ENCODE measurements around the gene CASK. TPM values are rescaled to one million over a fixed set of nuclear protein-coding genes. Genes with fewer than 3 reads are reported as not detected.

The CASK gene
- total RNA-seq, 2 donors from 2014 or later, result 19.7 to 20.4 TPM

DNA sequence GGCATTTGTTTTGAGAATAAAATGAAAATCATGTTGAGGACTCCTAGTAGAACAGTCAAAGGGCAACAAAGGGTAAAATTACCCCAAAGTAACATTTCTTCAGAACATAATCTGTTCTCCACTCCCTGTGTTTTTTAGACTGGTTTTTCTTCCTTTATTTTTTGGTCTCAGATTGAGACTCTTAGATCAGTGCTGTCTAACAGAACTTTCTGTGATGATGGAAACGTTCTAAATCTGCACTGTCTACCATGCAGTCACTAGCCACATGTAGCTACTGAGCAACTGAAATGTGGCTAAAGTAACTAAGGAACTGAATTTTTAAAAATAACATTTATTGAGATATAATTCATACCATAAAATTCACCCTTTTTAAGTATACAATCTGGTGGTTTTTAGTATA, 19.8 kb downstream of the CASK start:
- Histone ChIP-seq H3K27me3 (replicated peaks; ENCODE audit: insufficient read depth) (no peaks in the 10 kb centered on the region), H3K36me3 (no peaks in the 10 kb centered on the region), H3K4me1 (replicated peaks) (no peaks in the 10 kb centered on the region), H3K27ac (no peak overlapping the region), H3K4me3 (no peak overlapping the region), H3K9me3 (no peaks in the 10 kb centered on the region)
- 94% methylated on average over 1 of the region's 1 CpG for WGBS
- TF ChIP-seq POLR2AphosphoS5 (IDR thresholded peaks at IDR 0.05), result no peak
- DNase-seq (ENCODE audit: low spot score), result no peak
- intact Hi-C loops (cut with DNase I), result no loop called here

GRCh38 chrX:41900321-41900720, 23.0 kb downstream of the CASK start:
- H3K4me1 ChIP-seq (replicated peaks), result no peaks in the 10 kb centered on the region
- no peaks in the 10 kb centered on the region for H3K27me3 ChIP-seq (replicated peaks; ENCODE audit: insufficient read depth)
- H3K27ac ChIP-seq, result no peak overlapping the region
- no peaks in the 10 kb centered on the region for H3K9me3 ChIP-seq
- no peak for DNase-seq (ENCODE audit: low spot score)
- no peaks in the 10 kb centered on the region for H3K36me3 ChIP-seq
- intact Hi-C loops (cut with DNase I), result no loop called here
- TF ChIP-seq, protein P1, sequence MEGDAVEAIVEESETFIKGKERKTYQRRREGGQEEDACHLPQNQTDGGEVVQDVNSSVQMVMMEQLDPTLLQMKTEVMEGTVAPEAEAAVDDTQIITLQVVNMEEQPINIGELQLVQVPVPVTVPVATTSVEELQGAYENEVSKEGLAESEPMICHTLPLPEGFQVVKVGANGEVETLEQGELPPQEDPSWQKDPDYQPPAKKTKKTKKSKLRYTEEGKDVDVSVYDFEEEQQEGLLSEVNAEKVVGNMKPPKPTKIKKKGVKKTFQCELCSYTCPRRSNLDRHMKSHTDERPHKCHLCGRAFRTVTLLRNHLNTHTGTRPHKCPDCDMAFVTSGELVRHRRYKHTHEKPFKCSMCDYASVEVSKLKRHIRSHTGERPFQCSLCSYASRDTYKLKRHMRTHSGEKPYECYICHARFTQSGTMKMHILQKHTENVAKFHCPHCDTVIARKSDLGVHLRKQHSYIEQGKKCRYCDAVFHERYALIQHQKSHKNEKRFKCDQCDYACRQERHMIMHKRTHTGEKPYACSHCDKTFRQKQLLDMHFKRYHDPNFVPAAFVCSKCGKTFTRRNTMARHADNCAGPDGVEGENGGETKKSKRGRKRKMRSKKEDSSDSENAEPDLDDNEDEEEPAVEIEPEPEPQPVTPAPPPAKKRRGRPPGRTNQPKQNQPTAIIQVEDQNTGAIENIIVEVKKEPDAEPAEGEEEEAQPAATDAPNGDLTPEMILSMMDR (IDR thresholded peaks at IDR 0.05), result no peak
- TF ChIP-seq POLR2A (IDR thresholded peaks at IDR 0.05), result no peak
- no peak for TF ChIP-seq POLR2AphosphoS5 (IDR thresholded peaks at IDR 0.05)
- no peak overlapping the region for H3K4me3 ChIP-seq

GRCh38 chrX:41895826-41896225, 27.5 kb downstream of the CASK start:
- no peaks in the 10 kb centered on the region for H3K9me3 ChIP-seq
- no peak overlapping the region for H3K27ac ChIP-seq
- H3K4me1 ChIP-seq (replicated peaks), result no peaks in the 10 kb centered on the region
- H3K36me3 ChIP-seq, result no peaks in the 10 kb centered on the region
- no peak for DNase-seq (ENCODE audit: low spot score)
- H3K27me3 ChIP-seq (replicated peaks; ENCODE audit: insufficient read depth), result no peaks in the 10 kb centered on the region
- H3K4me3 ChIP-seq, result no peak overlapping the region
- TF ChIP-seq, protein P1 (IDR thresholded peaks at IDR 0.05), result no peak
- no peak for TF ChIP-seq POLR2AphosphoS5 (IDR thresholded peaks at IDR 0.05)
- no peak for TF ChIP-seq POLR2A (IDR thresholded peaks at IDR 0.05)
- intact Hi-C loops (cut with DNase I), result no loop called here

- H3K4me1 ChIP-seq (replicated peaks), result no peaks in the 10 kb centered on the region
- no peak overlapping the region for H3K27ac ChIP-seq
- no peak for DNase-seq (ENCODE audit: low spot score)
- TF ChIP-seq, protein P1 (IDR thresholded peaks at IDR 0.05), result no peak
- TF ChIP-seq POLR2A (IDR thresholded peaks at IDR 0.05) (no peak), POLR2AphosphoS5 (IDR thresholded peaks at IDR 0.05) (no peak)
- no peaks in the 10 kb centered on the region for H3K9me3 ChIP-seq
- H3K4me3 ChIP-seq, result no peak overlapping the region
- H3K36me3 ChIP-seq, result no peaks in the 10 kb centered on the region
- H3K27me3 ChIP-seq (replicated peaks; ENCODE audit: insufficient read depth), result no peaks in the 10 kb centered on the region
- intact Hi-C loops (cut with DNase I), result no loop called here
- WGBS, result 57% methylated on average over 1 of the region's 1 CpG
Measured at GRCh38 chrX:41890026-41890423, 33.3 kb downstream of the CASK start.

GRCh38 chrX:41889317-41890025, 33.9 kb downstream of the CASK start:
- no peaks in the 10 kb centered on the region for H3K36me3 ChIP-seq
- TF ChIP-seq, protein P1 (IDR thresholded peaks at IDR 0.05), result no peak
- TF ChIP-seq POLR2A (IDR thresholded peaks at IDR 0.05), result no peak
- TF ChIP-seq POLR2AphosphoS5 (IDR thresholded peaks at IDR 0.05), result no peak
- 53% methylated on average over 1 of the region's 1 CpG for WGBS

More at GRCh38 chrX:41889317-41890025, 33.9 kb downstream of the CASK start:
- H3K4me1 ChIP-seq (replicated peaks), result no peaks in the 10 kb centered on the region
- no peaks in the 10 kb centered on the region for H3K27me3 ChIP-seq (replicated peaks; ENCODE audit: insufficient read depth)
- H3K4me3 ChIP-seq, result no peak overlapping the region
- no peak for DNase-seq (ENCODE audit: low spot score)
- H3K9me3 ChIP-seq, result no peaks in the 10 kb centered on the region
- intact Hi-C loops (cut with DNase I), result no loop called here
- no peak overlapping the region for H3K27ac ChIP-seq

Data from prostate gland (tissue), 2 donors.